LNCaP clone FGC (cell line): ENCODE data around the gene TBCK.
A peak's percentile ranks its signal among the peaks of the same experiment; 100 is the strongest.

Source experiments
- DNase-seq: peaks from one replicate; pipeline ENCODE4 v3.0.0-alpha.2; 2011; ENCODE audit warnings: low read depth
- H3K4me3 ChIP-seq: 2 replicates; pipeline ENCODE4 v1.5.1; 2011; ENCODE audit warnings: mild to moderate bottlenecking, low read depth, low read length, control low read depth
- TF ChIP-seq, protein P1 (sequence below): IDR thresholded peaks from 2 replicates; pipeline ENCODE4 v1.5.1; 2012; ENCODE audit warnings: mild to moderate bottlenecking; ENCODE audit not compliant: control insufficient read depth, insufficient read depth; ENCODE audit errors: extremely low read depth

The TBCK gene

GRCh38 chr4:106291678-106292077 lies 24.3 kb downstream of the TBCK start:
- TF ChIP-seq, protein P1, sequence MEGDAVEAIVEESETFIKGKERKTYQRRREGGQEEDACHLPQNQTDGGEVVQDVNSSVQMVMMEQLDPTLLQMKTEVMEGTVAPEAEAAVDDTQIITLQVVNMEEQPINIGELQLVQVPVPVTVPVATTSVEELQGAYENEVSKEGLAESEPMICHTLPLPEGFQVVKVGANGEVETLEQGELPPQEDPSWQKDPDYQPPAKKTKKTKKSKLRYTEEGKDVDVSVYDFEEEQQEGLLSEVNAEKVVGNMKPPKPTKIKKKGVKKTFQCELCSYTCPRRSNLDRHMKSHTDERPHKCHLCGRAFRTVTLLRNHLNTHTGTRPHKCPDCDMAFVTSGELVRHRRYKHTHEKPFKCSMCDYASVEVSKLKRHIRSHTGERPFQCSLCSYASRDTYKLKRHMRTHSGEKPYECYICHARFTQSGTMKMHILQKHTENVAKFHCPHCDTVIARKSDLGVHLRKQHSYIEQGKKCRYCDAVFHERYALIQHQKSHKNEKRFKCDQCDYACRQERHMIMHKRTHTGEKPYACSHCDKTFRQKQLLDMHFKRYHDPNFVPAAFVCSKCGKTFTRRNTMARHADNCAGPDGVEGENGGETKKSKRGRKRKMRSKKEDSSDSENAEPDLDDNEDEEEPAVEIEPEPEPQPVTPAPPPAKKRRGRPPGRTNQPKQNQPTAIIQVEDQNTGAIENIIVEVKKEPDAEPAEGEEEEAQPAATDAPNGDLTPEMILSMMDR = no peak
- H3K4me3 ChIP-seq = no peak overlapping the region
- DNase-seq = no peak

GRCh38 chr4:106289737-106290136 lies 26.3 kb downstream of the TBCK start:
- no peak overlapping the region for H3K4me3 ChIP-seq
- no peak for DNase-seq
- TF ChIP-seq, protein P1 = no peak

- peak; percentile 35 for DNase-seq
- TF ChIP-seq, protein P1 = no peak
- H3K4me3 ChIP-seq = no peak overlapping the region
These were observed 28.5 kb downstream of the TBCK start for GRCh38 chr4:106287353-106287969.

DNA sequence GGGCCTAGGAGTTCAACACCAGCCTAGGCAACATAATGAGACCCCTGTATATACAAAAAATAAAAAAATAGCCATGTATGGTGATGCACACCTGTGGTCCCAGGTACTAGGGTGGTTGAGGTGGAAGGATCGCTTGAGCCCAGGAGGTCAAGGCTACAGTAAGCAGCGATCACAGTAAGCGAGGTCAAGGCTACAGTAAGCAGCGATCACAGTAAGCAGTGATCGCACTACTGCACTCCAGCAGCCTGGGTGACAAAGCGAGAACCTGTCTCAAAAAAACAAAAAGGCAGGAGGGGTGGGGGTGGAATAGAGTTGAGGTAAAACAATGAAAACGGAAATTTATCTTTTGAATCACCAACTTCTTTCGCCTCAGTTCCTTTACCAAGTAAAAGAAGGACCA lies 29.4 kb downstream of the TBCK start:
- no peak for DNase-seq
- H3K4me3 ChIP-seq = no peak overlapping the region
- TF ChIP-seq, protein P1 = no peak

DNA sequence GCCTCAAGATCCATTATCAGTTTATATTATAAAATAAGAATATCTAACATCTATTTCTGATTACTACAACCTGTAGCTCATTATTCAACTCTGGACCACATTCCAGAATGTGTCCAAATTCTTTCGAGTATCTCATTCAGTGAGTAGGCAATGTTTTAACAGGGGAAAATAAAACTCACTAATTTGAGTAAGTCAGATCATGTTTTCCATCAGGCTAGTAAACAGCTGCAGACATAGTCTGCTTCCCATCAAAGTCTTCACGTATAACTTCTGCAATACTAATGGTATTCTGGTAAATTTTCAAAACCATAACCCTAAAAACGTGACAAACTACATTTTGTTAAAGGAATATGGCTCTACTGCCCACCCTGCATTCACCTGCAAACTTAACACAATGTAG lies 31.8 kb downstream of the TBCK start:
- H3K4me3 ChIP-seq = no peak overlapping the region
- TF ChIP-seq, protein P1 = no peak
- no peak for DNase-seq

- H3K4me3 ChIP-seq = no peak overlapping the region
- TF ChIP-seq, protein P1 = no peak
- no peak for DNase-seq
These were observed 38.8 kb downstream of the TBCK start for GRCh38 chr4:106277140-106277675.

DNA sequence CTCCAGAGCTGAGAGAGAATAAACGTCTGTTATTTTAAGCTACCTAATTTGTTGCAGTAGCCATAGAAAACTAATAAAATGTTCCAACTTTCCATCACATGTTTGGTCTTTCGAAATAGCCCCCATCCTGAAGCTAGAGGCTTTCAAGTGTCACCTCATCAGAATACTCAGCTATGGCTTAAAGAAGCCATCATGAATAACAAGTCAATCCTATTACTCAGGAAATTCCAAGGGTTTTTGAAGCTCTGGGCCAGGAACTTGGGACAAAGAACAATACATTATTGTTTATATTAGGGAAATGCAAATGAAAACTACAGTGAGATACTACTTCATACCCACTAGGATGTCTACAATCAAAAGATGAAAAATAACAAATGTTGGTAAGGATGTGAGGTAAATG lies 42.2 kb downstream of the TBCK start:
- TF ChIP-seq, protein P1 = no peak
- no peak overlapping the region for H3K4me3 ChIP-seq
- no peak for DNase-seq
